Panc1 (cell line): Measurements from ENCODE around the gene NCKAP5. TPM values are rescaled to one million over a fixed set of nuclear protein-coding genes. Genes with fewer than 3 reads are reported as not detected.

Source experiments
- ATAC-seq: fragments of 200-7000 bp; cut with Tn5 transposase; 2 replicates; pipeline ENCODE4 v1.9.1; 2020; ENCODE audit warnings: mild to moderate bottlenecking, moderate library complexity
- BruUV-seq: library from RNA; stranded (reverse); fragments of 400-500 nt; replicated peaks from 2 replicates; lab custom pipeline; 2021; lab: Mats Ljungman, UMichigan
- CTCF ChIA-PET: fragments of 300-600 bp; sonication (Branson Sonifier 250); formaldehyde crosslinking; loops from one replicate; lab custom pipeline; 2022; ENCODE audit warnings: antibody characterized with exemption; lab: Charles Lee
- POLR2A ChIA-PET: fragments of 300-600 bp; sonication (Branson Sonifier 250); formaldehyde crosslinking; loops from one replicate; lab custom pipeline; 2022; ENCODE audit warnings: antibody characterized with exemption; lab: Charles Lee
- DNase-seq: peaks from one replicate; pipeline ENCODE4 v3.0.0-alpha.2; 2010; ENCODE audit warnings: low read depth, low spot score
- H3K27ac ChIP-seq: 2 replicates; pipeline ENCODE4 v1.5.1; 2011; ENCODE audit warnings: mild to moderate bottlenecking, low read length, inconsistent platforms
- H3K27me3 ChIP-seq: fragments of 200-500 bp; sonication (Bioruptor generic); 2 replicates; pipeline ENCODE4 v1.6.0; 2014; ENCODE audit warnings: low read length, inconsistent platforms; ENCODE audit not compliant: control insufficient read depth, insufficient read depth
- H3K36me3 ChIP-seq: fragments of 200-500 bp; sonication (Bioruptor generic); 2 replicates; pipeline ENCODE4 v1.5.1; 2014; ENCODE audit warnings: inconsistent platforms, mild to moderate bottlenecking, low read length, moderate library complexity; ENCODE audit not compliant: control insufficient read depth, insufficient read depth
- H3K4me1 ChIP-seq: 2 replicates; pipeline ENCODE4 v1.5.1; 2011; ENCODE audit warnings: inconsistent platforms, mild to moderate bottlenecking, low read length, moderate library complexity; ENCODE audit not compliant: control insufficient read depth, insufficient read depth
- H3K4me3 ChIP-seq, 2 experiments: 2 replicates each; pipeline ENCODE4 v1.5.1; 2011 to 2012; ENCODE audit warnings: low read depth in 2 of 2, low read length in 2 of 2, mild to moderate bottlenecking in 2 of 2, inconsistent platforms in 1 of 2, moderate library complexity in 1 of 2
- H3K9me3 ChIP-seq: fragments of 200-500 bp; sonication (Bioruptor generic); 2 replicates; pipeline ENCODE4 v1.5.1; 2014; ENCODE audit warnings: low read depth, mild to moderate bottlenecking, inconsistent platforms, low read length, moderate library complexity; ENCODE audit not compliant: control insufficient read depth, insufficient read depth
- POLR2AphosphoS5 ChIP-seq: IDR thresholded peaks from 2 replicates; pipeline ENCODE4 v1.6.1; 2012; ENCODE audit warnings: mild to moderate bottlenecking, low read depth, low read length, moderate library complexity
- SIN3A ChIP-seq: IDR thresholded peaks from 2 replicates; pipeline ENCODE4 v1.6.1; 2012; ENCODE audit warnings: low read depth, mild to moderate bottlenecking, low read length, moderate library complexity, borderline replicate concordance; ENCODE audit not compliant: insufficient read depth
- TCF7L2 ChIP-seq: IDR thresholded peaks from 2 replicates; pipeline ENCODE4 v1.6.1; 2011; ENCODE audit warnings: mild to moderate bottlenecking, low read depth, low read length, inconsistent platforms
- in situ Hi-C: cut with HindIII; loops from 2 replicates; pipeline ENCODE4 v1.10.0; 2016; ENCODE audit warnings: low sequenced_read_pairs, low pct_unique_long_range_greater_than_20kb
- intact Hi-C: fragments of 100-400 bp; cut with micrococcal nuclease; formaldehyde crosslinking; loops from one replicate; pipeline ENCODE4 v1.10.0; 2022; ENCODE audit not compliant: unreplicated experiment
- total RNA-seq: library from RNA; stranded (reverse); gene quantifications from one replicate; pipeline ENCODE4 v1.2.1, GENCODE V29; 2021; ENCODE audit not compliant: unreplicated experiment
- TF ChIP-seq, protein P1 (sequence below): fragments of 450-650 bp; IDR thresholded peaks from 2 replicates; pipeline ENCODE4 v1.5.1; 2017; ENCODE audit warnings: mild to moderate bottlenecking
- TF ChIP-seq, protein P2 (sequence below), 2 experiments: IDR thresholded peaks; 2 replicates each; pipeline ENCODE4 v1.6.1; 2011 to 2012; ENCODE audit warnings: low read depth in 2 of 2, control low read depth in 1 of 2, low read length in 1 of 2, mild to moderate bottlenecking in 1 of 2, moderate library complexity in 1 of 2; ENCODE audit not compliant: insufficient read depth in 1 of 2

The NCKAP5 gene
- total RNA-seq, 1 experiment from 2014 or later, result 0.10 TPM

DNA sequence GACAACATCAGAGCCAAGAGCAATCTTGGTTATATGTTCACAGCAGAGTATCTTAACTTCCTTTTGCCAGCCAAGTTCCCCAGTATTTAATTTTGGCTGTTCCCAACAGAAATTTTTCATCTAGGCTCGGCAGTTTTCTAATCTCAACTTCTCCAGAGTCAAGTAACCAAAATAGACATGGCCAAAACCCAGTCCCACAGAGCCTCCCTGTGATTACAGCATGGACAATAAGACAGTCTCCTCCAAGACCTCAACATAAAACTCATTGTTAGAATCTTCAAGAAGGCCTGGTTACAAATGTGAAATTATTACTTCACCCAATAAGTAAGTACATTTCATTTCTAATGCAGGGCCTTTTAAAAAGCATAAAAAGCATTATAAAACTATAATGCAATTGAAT, 445.7 kb downstream of the NCKAP5 start:
- H3K4me1 ChIP-seq, result no peaks in the 10 kb centered on the region
- no peaks in the 10 kb centered on the region for H3K27me3 ChIP-seq
- H3K27ac ChIP-seq, result no peak overlapping the region
- ChIA-PET CTCF (no interaction called here), POLR2A (no interaction called here)
- intact Hi-C loops, result no loop called here
- ATAC-seq (no peak), DNase-seq (no peak)
- no peaks in the 10 kb centered on the region for H3K36me3 ChIP-seq
- TF ChIP-seq POLR2AphosphoS5, result no peak
- TF ChIP-seq SIN3A, result no peak
- no peak for TF ChIP-seq TCF7L2
- TF ChIP-seq, protein P1, sequence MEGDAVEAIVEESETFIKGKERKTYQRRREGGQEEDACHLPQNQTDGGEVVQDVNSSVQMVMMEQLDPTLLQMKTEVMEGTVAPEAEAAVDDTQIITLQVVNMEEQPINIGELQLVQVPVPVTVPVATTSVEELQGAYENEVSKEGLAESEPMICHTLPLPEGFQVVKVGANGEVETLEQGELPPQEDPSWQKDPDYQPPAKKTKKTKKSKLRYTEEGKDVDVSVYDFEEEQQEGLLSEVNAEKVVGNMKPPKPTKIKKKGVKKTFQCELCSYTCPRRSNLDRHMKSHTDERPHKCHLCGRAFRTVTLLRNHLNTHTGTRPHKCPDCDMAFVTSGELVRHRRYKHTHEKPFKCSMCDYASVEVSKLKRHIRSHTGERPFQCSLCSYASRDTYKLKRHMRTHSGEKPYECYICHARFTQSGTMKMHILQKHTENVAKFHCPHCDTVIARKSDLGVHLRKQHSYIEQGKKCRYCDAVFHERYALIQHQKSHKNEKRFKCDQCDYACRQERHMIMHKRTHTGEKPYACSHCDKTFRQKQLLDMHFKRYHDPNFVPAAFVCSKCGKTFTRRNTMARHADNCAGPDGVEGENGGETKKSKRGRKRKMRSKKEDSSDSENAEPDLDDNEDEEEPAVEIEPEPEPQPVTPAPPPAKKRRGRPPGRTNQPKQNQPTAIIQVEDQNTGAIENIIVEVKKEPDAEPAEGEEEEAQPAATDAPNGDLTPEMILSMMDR, result no peak
- in situ Hi-C loops, result no loop called here
- no peaks in the 10 kb centered on the region for H3K9me3 ChIP-seq
- BruUV-seq, result no TSS peak
- no peak overlapping the region for H3K4me3 ChIP-seq

DNA sequence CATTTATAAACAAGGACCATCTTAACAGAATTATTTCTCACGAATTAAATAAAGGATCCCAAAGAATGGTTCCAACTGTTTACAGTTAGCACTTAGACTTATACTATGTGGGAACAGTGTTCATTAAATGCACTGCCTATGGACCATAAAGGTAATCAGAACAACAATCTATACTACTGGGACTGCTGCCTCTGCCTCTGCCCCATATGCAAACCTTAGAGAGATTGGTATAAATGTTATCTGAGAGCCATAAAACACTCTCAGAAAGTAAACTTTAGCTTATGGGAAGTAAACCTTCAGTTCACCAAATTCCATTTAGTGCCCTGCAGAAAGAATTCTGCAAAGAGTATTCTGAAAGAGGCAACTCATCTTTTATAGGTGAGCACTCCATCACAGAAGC, 448.0 kb downstream of the NCKAP5 start:
- no peaks in the 10 kb centered on the region for H3K27me3 ChIP-seq
- TF ChIP-seq SIN3A (no peak), POLR2AphosphoS5 (no peak), TCF7L2 (no peak)
- TF ChIP-seq, protein P2, sequence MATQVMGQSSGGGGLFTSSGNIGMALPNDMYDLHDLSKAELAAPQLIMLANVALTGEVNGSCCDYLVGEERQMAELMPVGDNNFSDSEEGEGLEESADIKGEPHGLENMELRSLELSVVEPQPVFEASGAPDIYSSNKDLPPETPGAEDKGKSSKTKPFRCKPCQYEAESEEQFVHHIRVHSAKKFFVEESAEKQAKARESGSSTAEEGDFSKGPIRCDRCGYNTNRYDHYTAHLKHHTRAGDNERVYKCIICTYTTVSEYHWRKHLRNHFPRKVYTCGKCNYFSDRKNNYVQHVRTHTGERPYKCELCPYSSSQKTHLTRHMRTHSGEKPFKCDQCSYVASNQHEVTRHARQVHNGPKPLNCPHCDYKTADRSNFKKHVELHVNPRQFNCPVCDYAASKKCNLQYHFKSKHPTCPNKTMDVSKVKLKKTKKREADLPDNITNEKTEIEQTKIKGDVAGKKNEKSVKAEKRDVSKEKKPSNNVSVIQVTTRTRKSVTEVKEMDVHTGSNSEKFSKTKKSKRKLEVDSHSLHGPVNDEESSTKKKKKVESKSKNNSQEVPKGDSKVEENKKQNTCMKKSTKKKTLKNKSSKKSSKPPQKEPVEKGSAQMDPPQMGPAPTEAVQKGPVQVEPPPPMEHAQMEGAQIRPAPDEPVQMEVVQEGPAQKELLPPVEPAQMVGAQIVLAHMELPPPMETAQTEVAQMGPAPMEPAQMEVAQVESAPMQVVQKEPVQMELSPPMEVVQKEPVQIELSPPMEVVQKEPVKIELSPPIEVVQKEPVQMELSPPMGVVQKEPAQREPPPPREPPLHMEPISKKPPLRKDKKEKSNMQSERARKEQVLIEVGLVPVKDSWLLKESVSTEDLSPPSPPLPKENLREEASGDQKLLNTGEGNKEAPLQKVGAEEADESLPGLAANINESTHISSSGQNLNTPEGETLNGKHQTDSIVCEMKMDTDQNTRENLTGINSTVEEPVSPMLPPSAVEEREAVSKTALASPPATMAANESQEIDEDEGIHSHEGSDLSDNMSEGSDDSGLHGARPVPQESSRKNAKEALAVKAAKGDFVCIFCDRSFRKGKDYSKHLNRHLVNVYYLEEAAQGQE (IDR thresholded peaks at IDR 0.05; ENCODE audit: insufficient read depth in 1 of 2, low read depth in 2 of 2, low read length in 1 of 2), result no peak
- TF ChIP-seq, protein P1, result no peak
- ChIA-PET CTCF (no interaction called here), POLR2A (no interaction called here)
- ATAC-seq, result no peak
- in situ Hi-C loops, result no loop called here
- H3K4me3 ChIP-seq, result no peak overlapping the region
- no TSS peak for BruUV-seq
- intact Hi-C loops, result no loop called here
- H3K36me3 ChIP-seq, result no peaks in the 10 kb centered on the region
- H3K4me1 ChIP-seq, result no peaks in the 10 kb centered on the region
- no peak overlapping the region for H3K27ac ChIP-seq
- DNase-seq, result no peak
- no peaks in the 10 kb centered on the region for H3K9me3 ChIP-seq
